ENCODE data around the gene SRGAP2B.
"Not testable (repeated sequence)": the region's sequence is repeated elsewhere in the genome, so short reads cannot be mapped to it uniquely, and the experiment has no call there.

DNA sequence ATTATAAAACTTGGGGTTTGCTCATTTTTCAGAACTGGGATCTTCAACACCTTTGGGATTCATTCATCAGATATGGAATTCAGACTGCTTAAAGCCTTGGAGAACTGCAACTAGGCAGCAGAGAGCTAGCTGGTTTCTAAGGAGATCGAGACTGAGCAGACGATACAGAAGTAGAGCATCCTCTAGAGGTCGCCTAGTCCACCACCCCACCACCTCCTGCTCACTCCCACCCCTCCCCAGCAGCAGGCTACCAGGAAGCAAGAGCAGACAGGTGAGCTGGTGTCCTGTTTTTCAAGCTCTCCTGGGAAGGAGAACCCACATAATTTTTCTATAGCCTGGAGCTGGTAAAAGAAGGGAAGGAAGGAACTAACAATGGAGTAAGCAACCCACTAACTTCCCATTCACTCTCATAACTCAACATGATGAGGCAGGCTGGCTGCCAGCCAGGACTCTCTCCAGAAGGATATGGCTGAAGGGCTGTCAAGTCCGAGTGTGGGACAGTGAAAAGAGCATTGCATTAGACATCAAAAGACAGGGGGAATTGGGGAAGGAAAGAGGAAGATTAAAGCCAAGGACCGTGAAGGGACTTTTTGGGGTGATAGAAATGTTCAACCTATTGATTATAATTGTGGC, 29.8 kb downstream of the SRGAP2B start:
- TF ChIP-seq, protein P1, sequence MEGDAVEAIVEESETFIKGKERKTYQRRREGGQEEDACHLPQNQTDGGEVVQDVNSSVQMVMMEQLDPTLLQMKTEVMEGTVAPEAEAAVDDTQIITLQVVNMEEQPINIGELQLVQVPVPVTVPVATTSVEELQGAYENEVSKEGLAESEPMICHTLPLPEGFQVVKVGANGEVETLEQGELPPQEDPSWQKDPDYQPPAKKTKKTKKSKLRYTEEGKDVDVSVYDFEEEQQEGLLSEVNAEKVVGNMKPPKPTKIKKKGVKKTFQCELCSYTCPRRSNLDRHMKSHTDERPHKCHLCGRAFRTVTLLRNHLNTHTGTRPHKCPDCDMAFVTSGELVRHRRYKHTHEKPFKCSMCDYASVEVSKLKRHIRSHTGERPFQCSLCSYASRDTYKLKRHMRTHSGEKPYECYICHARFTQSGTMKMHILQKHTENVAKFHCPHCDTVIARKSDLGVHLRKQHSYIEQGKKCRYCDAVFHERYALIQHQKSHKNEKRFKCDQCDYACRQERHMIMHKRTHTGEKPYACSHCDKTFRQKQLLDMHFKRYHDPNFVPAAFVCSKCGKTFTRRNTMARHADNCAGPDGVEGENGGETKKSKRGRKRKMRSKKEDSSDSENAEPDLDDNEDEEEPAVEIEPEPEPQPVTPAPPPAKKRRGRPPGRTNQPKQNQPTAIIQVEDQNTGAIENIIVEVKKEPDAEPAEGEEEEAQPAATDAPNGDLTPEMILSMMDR (conservative IDR thresholded peaks at IDR 0.05), result not testable (repeated sequence)
- TF ChIP-seq EZH2 (IDR thresholded peaks at IDR 0.05; ENCODE audit: low read depth), result not testable (repeated sequence)

All from PC-9 (cell line).